GM12874 (cell line): ENCODE results near the gene U2AF2.

Experiments used
- CTCF ChIP-seq: IDR thresholded peaks from 2 replicates; pipeline ENCODE4 v1.5.1; 2011; ENCODE audit warnings: low read depth, mild to moderate bottlenecking, control low read depth, low read length, moderate library complexity; ENCODE audit not compliant: insufficient read depth

The U2AF2 gene

GRCh38 chr19:55672418-55672817 lies 17.6 kb downstream of the U2AF2 start:
- no peak for TF ChIP-seq CTCF

- no peak for TF ChIP-seq CTCF
Measured at GRCh38 chr19:55673465-55673864, 18.6 kb downstream of the U2AF2 start.

- no peak for TF ChIP-seq CTCF
Measured at GRCh38 chr19:55673889-55674288, 19.1 kb downstream of the U2AF2 start.

GRCh38 chr19:55674459-55674840 lies 19.6 kb downstream of the U2AF2 start:
- TF ChIP-seq CTCF: no peak

- TF ChIP-seq CTCF: no peak
Measured at GRCh38 chr19:55674841-55675660, 20.2 kb downstream of the U2AF2 start, which contains the start of gene EPN1. EPN1 (plus strand) TSS chr19:55675226; CDS start chr19:55678628, 3,402 bp downstream.

GRCh38 chr19:55675661-55676354 lies 21.0 kb downstream of the U2AF2 start:
- TF ChIP-seq CTCF: no peak

- TF ChIP-seq CTCF: no peak
Measured at GRCh38 chr19:55676383-55676782, 21.5 kb downstream of the U2AF2 start.
